ENCODE measurements around the gene STK39. TPM values are rescaled to one million over a fixed set of nuclear protein-coding genes. Genes with fewer than 3 reads are reported as not detected.
"Not testable (repeated sequence)": the region's sequence is repeated elsewhere in the genome, so short reads cannot be mapped to it uniquely, and the experiment has no call there.

STK39 gene
- polyA plus RNA-seq, 1 donor (not counting 4 experiments of a cell fraction or from before 2014, with no cell fraction given): 20.7 TPM

- H3K36me3 ChIP-seq (ENCODE audit: control insufficient read depth in 2 of 2, extremely low read depth in 1 of 2, insufficient read depth in 2 of 2, low read length in 2 of 2): no peaks in the 10 kb centered on the region
- no peak overlapping the region for H3K27ac ChIP-seq (ENCODE audit: control insufficient read depth, insufficient read depth, low read length)
- TF ChIP-seq CTCF (optimal IDR thresholded peaks at IDR 0.05 in 1 of 3, IDR thresholded peaks at IDR 0.05 in 1 of 3, conservative IDR thresholded peaks at IDR 0.05 in 1 of 3; ENCODE audit: extremely low read depth in 1 of 3, insufficient read depth in 2 of 3, low read length in 3 of 3) (no peak), EZH2 (IDR thresholded peaks at IDR 0.05; ENCODE audit: low read length) (no peak)
- FAIRE-seq (no peak), DNase-seq (ENCODE audit: low read depth, low spot score) (no peak)
- peaks cover 7% of the 10 kb centered on the region for H3K27me3 ChIP-seq (ENCODE audit: control insufficient read depth, extremely low read depth, insufficient read depth, low read length)
- H4K20me1 ChIP-seq (ENCODE audit: control insufficient read depth, extremely low read depth, insufficient read depth, low read length): no peaks in the 10 kb centered on the region
- H2AFZ ChIP-seq (ENCODE audit: control insufficient read depth, low read length): no peak overlapping the region
- H3K79me2 ChIP-seq (ENCODE audit: control insufficient read depth, insufficient read depth, low read length): no peaks in the 10 kb centered on the region
- H3K4me1 ChIP-seq (ENCODE audit: control insufficient read depth, extremely low read depth, insufficient read depth, low read length): no peaks in the 10 kb centered on the region
- H3K9me1 ChIP-seq (ENCODE audit: control insufficient read depth, extremely low read depth, insufficient read depth, low read length): no peaks in the 10 kb centered on the region
- H3K9ac ChIP-seq (ENCODE audit: control insufficient read depth, extremely low read depth, insufficient read depth, low read length): no peak overlapping the region
- H3K4me2 ChIP-seq (ENCODE audit: control insufficient read depth, extremely low read depth, insufficient read depth, low read depth, low read length): no peak overlapping the region
- H3K9me3 ChIP-seq (ENCODE audit: control insufficient read depth, low read depth, low read length): no peaks in the 10 kb centered on the region
- dilution Hi-C loops (cut with MboI; ENCODE audit: extremely low pct_ligation_motif_present, low sequenced_read_pairs): no loop called here
- H3K4me3 ChIP-seq (ENCODE audit: control insufficient read depth in 2 of 3, extremely low read depth in 1 of 3, insufficient read depth in 2 of 3, low read depth in 1 of 3, low read length in 3 of 3): no peak overlapping the region
Measured at GRCh38 chr2:168277276-168277675, 29.9 kb upstream of the STK39 start.

GRCh38 chr2:168272225-168272624, 24.8 kb upstream of the STK39 start:
- H3K9ac ChIP-seq (ENCODE audit: control insufficient read depth, extremely low read depth, insufficient read depth, low read length): no peak overlapping the region
- H3K4me1 ChIP-seq (ENCODE audit: control insufficient read depth, extremely low read depth, insufficient read depth, low read length): no peaks in the 10 kb centered on the region
- H3K36me3 ChIP-seq (ENCODE audit: control insufficient read depth in 2 of 2, extremely low read depth in 1 of 2, insufficient read depth in 2 of 2, low read length in 2 of 2): no peaks in the 10 kb centered on the region
- H3K4me2 ChIP-seq (ENCODE audit: control insufficient read depth, extremely low read depth, insufficient read depth, low read depth, low read length): no peak overlapping the region
- FAIRE-seq (no peak), DNase-seq (ENCODE audit: low read depth, low spot score) (no peak)
- H3K9me1 ChIP-seq (ENCODE audit: control insufficient read depth, extremely low read depth, insufficient read depth, low read length): no peaks in the 10 kb centered on the region
- H3K79me2 ChIP-seq (ENCODE audit: control insufficient read depth, insufficient read depth, low read length): no peaks in the 10 kb centered on the region
- TF ChIP-seq EZH2 (IDR thresholded peaks at IDR 0.05; ENCODE audit: low read length): no peak
- H3K27ac ChIP-seq (ENCODE audit: control insufficient read depth, insufficient read depth, low read length): no peak overlapping the region
- no peaks in the 10 kb centered on the region for H4K20me1 ChIP-seq (ENCODE audit: control insufficient read depth, extremely low read depth, insufficient read depth, low read length)
- dilution Hi-C loops (cut with MboI; ENCODE audit: extremely low pct_ligation_motif_present, low sequenced_read_pairs): no loop called here
- no peak overlapping the region for H3K4me3 ChIP-seq (ENCODE audit: control insufficient read depth in 2 of 3, extremely low read depth in 1 of 3, insufficient read depth in 2 of 3, low read depth in 1 of 3, low read length in 3 of 3)
- H3K9me3 ChIP-seq (ENCODE audit: control insufficient read depth, low read depth, low read length): no peaks in the 10 kb centered on the region
- no peak overlapping the region for H2AFZ ChIP-seq (ENCODE audit: control insufficient read depth, low read length)
- no peaks in the 10 kb centered on the region for H3K27me3 ChIP-seq (ENCODE audit: control insufficient read depth, extremely low read depth, insufficient read depth, low read length)

GRCh38 chr2:168262926-168263325, 15.5 kb upstream of the STK39 start:
- dilution Hi-C loops (cut with MboI; ENCODE audit: extremely low pct_ligation_motif_present, low sequenced_read_pairs); DNase-seq (ENCODE audit: low read depth, low spot score): not testable (repeated sequence)

More at GRCh38 chr2:168262926-168263325, 15.5 kb upstream of the STK39 start:
- H3K27ac ChIP-seq (ENCODE audit: control insufficient read depth, insufficient read depth, low read length); H3K4me3 ChIP-seq (ENCODE audit: control insufficient read depth in 2 of 3, extremely low read depth in 1 of 3, insufficient read depth in 2 of 3, low read depth in 1 of 3, low read length in 3 of 3); H3K4me2 ChIP-seq (ENCODE audit: control insufficient read depth, extremely low read depth, insufficient read depth, low read depth, low read length); H4K20me1 ChIP-seq (ENCODE audit: control insufficient read depth, extremely low read depth, insufficient read depth, low read length); H3K4me1 ChIP-seq (ENCODE audit: control insufficient read depth, extremely low read depth, insufficient read depth, low read length); H3K9me1 ChIP-seq (ENCODE audit: control insufficient read depth, extremely low read depth, insufficient read depth, low read length); H3K79me2 ChIP-seq (ENCODE audit: control insufficient read depth, insufficient read depth, low read length); H3K9me3 ChIP-seq (ENCODE audit: control insufficient read depth, low read depth, low read length); H3K27me3 ChIP-seq (ENCODE audit: control insufficient read depth, extremely low read depth, insufficient read depth, low read length); FAIRE-seq; H2AFZ ChIP-seq (ENCODE audit: control insufficient read depth, low read length); H3K9ac ChIP-seq (ENCODE audit: control insufficient read depth, extremely low read depth, insufficient read depth, low read length); H3K36me3 ChIP-seq (ENCODE audit: control insufficient read depth in 2 of 2, extremely low read depth in 1 of 2, insufficient read depth in 2 of 2, low read length in 2 of 2): not testable (repeated sequence)
